Endothelial cell of umbilical vein (primary cell): ENCODE results near the gene TIAM1. TPM values are rescaled to one million over a fixed set of nuclear protein-coding genes. Genes with fewer than 3 reads are reported as not detected.

Source experiments
- BruUV-seq: library from RNA; stranded (reverse); fragments of 400-500 nt; replicated peaks from 2 replicates; lab custom pipeline; 2021; lab: Mats Ljungman, UMichigan
- CTCF ChIA-PET: fragments of 300-600, 350-600 bp; sonication (Branson Sonifier 250); formaldehyde crosslinking; loops from one replicate; lab custom pipeline; 2021; ENCODE audit warnings: antibody characterized with exemption, inconsistent platforms; lab: Charles Lee
- POLR2A ChIA-PET: fragments of 300-600, 350-600 bp; sonication (Branson Sonifier 250); formaldehyde crosslinking; loops from one replicate; lab custom pipeline; 2021; ENCODE audit warnings: antibody characterized with exemption, inconsistent platforms; lab: Charles Lee
- DNase-seq: peaks from one replicate; pipeline ENCODE4 v3.0.0-alpha.2; 2011; ENCODE audit warnings: low read depth, low spot score
- FAIRE-seq: peaks from 2 replicates; lab custom pipeline; 2011; peaks lifted over from hg19 to GRCh38; lab: Jason Lieb, UNC
- H2AFZ ChIP-seq: 2 replicates; pipeline ENCODE4 v1.6.0; 2012; ENCODE audit warnings: low read depth, low read length, control low read depth, inconsistent platforms
- H3K27ac ChIP-seq: 2 replicates; pipeline ENCODE4 v1.5.1; 2011; ENCODE audit warnings: low read depth, mild to moderate bottlenecking, control low read depth, low read length, moderate library complexity; ENCODE audit not compliant: insufficient read depth
- H3K27me3 ChIP-seq, 2 experiments: 2 replicates each; pipeline versions ENCODE4 v1.6.0 to v1.6.1; 2011; ENCODE audit warnings: low read length in 2 of 2, mixed read lengths in 1 of 2; ENCODE audit not compliant: control insufficient read depth in 2 of 2, insufficient read depth in 2 of 2
- H3K36me3 ChIP-seq, 2 experiments: 2 replicates in 1 of 2; 3 replicates in 1 of 2; pipeline ENCODE4 v1.5.1; 2011; ENCODE audit warnings: low read length in 2 of 2, mild to moderate bottlenecking in 1 of 2, moderate library complexity in 1 of 2; ENCODE audit not compliant: control insufficient read depth in 2 of 2, insufficient read depth in 2 of 2; ENCODE audit errors: extremely low read depth in 1 of 2
- H3K4me1 ChIP-seq: 3 replicates; pipeline ENCODE4 v1.5.1; 2011; ENCODE audit warnings: mild to moderate bottlenecking, low read length; ENCODE audit not compliant: control insufficient read depth, insufficient read depth; ENCODE audit errors: extremely low read depth
- H3K4me2 ChIP-seq: 2 replicates; pipeline ENCODE4 v1.6.1; 2011; ENCODE audit warnings: low read length, control low read depth, mixed read lengths; ENCODE audit not compliant: insufficient read depth
- H3K4me3 ChIP-seq, 3 experiments: fragments of 200-600 bp in 1 of 3; sonication (generic), shearing (Covaris generic) in 1 of 3; replicated peaks in 1 of 3; 2 replicates each; pipeline ENCODE4 v1.5.1; 2011 to 2016; ENCODE audit warnings: control low read depth in 3 of 3, low read length in 3 of 3, mild to moderate bottlenecking in 2 of 3, inconsistent platforms in 1 of 3, low read depth in 1 of 3, moderate library complexity in 1 of 3; ENCODE audit not compliant: insufficient read depth in 1 of 3
- H3K79me2 ChIP-seq: 2 replicates; pipeline ENCODE4 v1.6.0; 2012; ENCODE audit warnings: low read length, inconsistent platforms; ENCODE audit not compliant: control insufficient read depth, insufficient read depth
- H3K9ac ChIP-seq: replicated peaks from 2 replicates; pipeline ENCODE3; 2011; ENCODE audit warnings: low read length, control low read depth; ENCODE audit not compliant: insufficient read depth; ENCODE audit errors: extremely low read depth
- H3K9me1 ChIP-seq: replicated peaks from 3 replicates; pipeline ENCODE4 v1.6.0; 2011; ENCODE audit warnings: mild to moderate bottlenecking, low read length; ENCODE audit not compliant: control insufficient read depth, insufficient read depth; ENCODE audit errors: extremely low read depth
- H3K9me3 ChIP-seq: replicated peaks from 2 replicates; pipeline ENCODE4 v1.5.1; 2012; ENCODE audit warnings: low read length, inconsistent platforms; ENCODE audit not compliant: control insufficient read depth, insufficient read depth
- H4K20me1 ChIP-seq: replicated peaks from 2 replicates; pipeline ENCODE3; 2011; ENCODE audit warnings: mild to moderate bottlenecking, low read length; ENCODE audit not compliant: control insufficient read depth, insufficient read depth; ENCODE audit errors: extremely low read depth
- EZH2 ChIP-seq: IDR thresholded peaks from 2 replicates; pipeline ENCODE4 v1.6.1; 2012; ENCODE audit warnings: borderline replicate concordance, low read depth, mild to moderate bottlenecking, moderate library complexity, low read length, inconsistent platforms; ENCODE audit not compliant: severe bottlenecking
- GATA2 ChIP-seq: IDR thresholded peaks from 2 replicates; pipeline ENCODE4 v1.7.0; 2011; ENCODE audit warnings: low read depth, mild to moderate bottlenecking, moderate library complexity, mixed read lengths, low read length; ENCODE audit not compliant: insufficient read length, insufficient read depth
- JUN ChIP-seq: IDR thresholded peaks from 2 replicates; pipeline ENCODE4 v1.6.1; 2011; ENCODE audit warnings: borderline replicate concordance, low read depth; ENCODE audit not compliant: insufficient read length, insufficient read depth
- MYC ChIP-seq: IDR thresholded peaks from one replicate; pipeline ENCODE4 v1.6.1; 2011; ENCODE audit warnings: mild to moderate bottlenecking, low read depth, low read length
- POLR2A ChIP-seq: IDR thresholded peaks from 2 replicates; pipeline ENCODE4 v1.6.1; 2012; ENCODE audit warnings: low read depth, mild to moderate bottlenecking, control low read depth, low read length
- POLR2AphosphoS5 ChIP-seq: IDR thresholded peaks from 2 replicates; pipeline ENCODE4 v1.6.1; 2012; ENCODE audit warnings: low read depth, mild to moderate bottlenecking, control low read depth, low read length, moderate library complexity; ENCODE audit not compliant: insufficient read depth
- dilution Hi-C: fragments of 300-500 bp; cut with MboI; formaldehyde crosslinking; loops from one replicate; pipeline ENCODE4 v1.15.0; 2019; ENCODE audit warnings: low sequenced_read_pairs; ENCODE audit not compliant: extremely low pct_ligation_motif_present
- intact Hi-C: fragments of 100-400 bp; cut with micrococcal nuclease; formaldehyde crosslinking; loops from one replicate; pipeline ENCODE4 v1.10.0; 2022
- polyA plus RNA-seq, 4 experiments: library from polyadenylated mRNA; depleted of rRNA in 3 of 4; stranded (reverse) in 3 of 4; unstranded in 1 of 4; fragments of >200 nt; gene quantifications; 2 replicates each; pipeline versions ENCODE4 v1.2.1 to v1.2.3, GENCODE V29; 2011 to 2012; ENCODE audit warnings: missing spikeins in 1 of 4
- total RNA-seq: library from RNA; stranded (reverse); gene quantifications from 2 replicates; pipeline ENCODE4 v1.2.3, GENCODE V29; 2021
- TF ChIP-seq, protein P1 (sequence below): IDR thresholded peaks from 2 replicates; pipeline ENCODE4 v1.6.1; 2011; ENCODE audit not compliant: insufficient read depth, insufficient read length
- TF ChIP-seq, protein P2 (sequence below), 2 donors: IDR thresholded peaks; 1 replicate in 1 of 2; 2 replicates in 1 of 2; pipeline ENCODE4 v1.5.1; 2011; ENCODE audit warnings: low read length in 2 of 2, mild to moderate bottlenecking in 2 of 2, moderate library complexity in 2 of 2, control low read depth in 1 of 2, inconsistent platforms in 1 of 2, low read depth in 1 of 2; ENCODE audit not compliant: insufficient read depth in 1 of 2; ENCODE audit errors: extremely low read depth in 1 of 2

TIAM1 gene
- total and polyA plus RNA-seq, 2 donors (not counting 3 experiments of a cell fraction or from before 2014, with no cell fraction given) = 0.21 to 0.86 TPM

DNA sequence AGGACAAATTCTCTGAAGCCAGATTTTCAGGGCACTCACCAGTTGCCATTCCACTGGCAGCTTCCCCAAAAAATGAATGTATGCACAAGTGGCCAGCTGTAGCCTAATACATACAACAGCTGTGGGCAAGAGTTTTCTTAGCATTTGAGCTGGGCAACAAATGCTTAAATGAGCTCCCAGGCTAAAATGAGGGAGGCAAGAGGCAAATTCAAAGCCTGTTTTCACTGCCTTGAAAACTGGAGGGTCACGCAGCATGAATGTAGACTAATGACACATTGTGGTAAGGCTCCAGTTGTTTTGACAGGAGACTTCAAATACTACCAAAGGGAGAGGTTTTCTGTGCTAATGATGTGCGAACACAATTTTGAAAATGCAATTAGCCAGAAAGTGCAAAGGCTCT lies 88.2 kb downstream of the TIAM1 start:
- DNase-seq = no peak
- H3K9ac ChIP-seq = no peak overlapping the region

More for the DNA sequence above, 88.2 kb downstream of the TIAM1 start:
- no peak for FAIRE-seq
- H3K79me2 ChIP-seq = no peaks in the 10 kb centered on the region
- ChIA-PET CTCF (no interaction called here), POLR2A (no interaction called here)
- no peaks in the 10 kb centered on the region for H3K9me1 ChIP-seq
- no peak overlapping the region for H2AFZ ChIP-seq
- dilution Hi-C loops (no loop called here), intact Hi-C loops (no loop called here)
- no peaks in the 10 kb centered on the region for H3K27me3 ChIP-seq
- no peak overlapping the region for H3K4me2 ChIP-seq
- no peaks in the 10 kb centered on the region for H4K20me1 ChIP-seq
- H3K36me3 ChIP-seq = no peaks in the 10 kb centered on the region
- H3K4me1 ChIP-seq = no peaks in the 10 kb centered on the region
- no peak overlapping the region for H3K27ac ChIP-seq
- no TSS peak for BruUV-seq
- TF ChIP-seq POLR2AphosphoS5 (no peak), MYC (no peak), JUN (no peak), POLR2A (no peak), EZH2 (no peak), GATA2 (no peak)
- TF ChIP-seq, protein P1, sequence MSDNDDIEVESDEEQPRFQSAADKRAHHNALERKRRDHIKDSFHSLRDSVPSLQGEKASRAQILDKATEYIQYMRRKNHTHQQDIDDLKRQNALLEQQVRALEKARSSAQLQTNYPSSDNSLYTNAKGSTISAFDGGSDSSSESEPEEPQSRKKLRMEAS = no peak
- TF ChIP-seq, protein P2, sequence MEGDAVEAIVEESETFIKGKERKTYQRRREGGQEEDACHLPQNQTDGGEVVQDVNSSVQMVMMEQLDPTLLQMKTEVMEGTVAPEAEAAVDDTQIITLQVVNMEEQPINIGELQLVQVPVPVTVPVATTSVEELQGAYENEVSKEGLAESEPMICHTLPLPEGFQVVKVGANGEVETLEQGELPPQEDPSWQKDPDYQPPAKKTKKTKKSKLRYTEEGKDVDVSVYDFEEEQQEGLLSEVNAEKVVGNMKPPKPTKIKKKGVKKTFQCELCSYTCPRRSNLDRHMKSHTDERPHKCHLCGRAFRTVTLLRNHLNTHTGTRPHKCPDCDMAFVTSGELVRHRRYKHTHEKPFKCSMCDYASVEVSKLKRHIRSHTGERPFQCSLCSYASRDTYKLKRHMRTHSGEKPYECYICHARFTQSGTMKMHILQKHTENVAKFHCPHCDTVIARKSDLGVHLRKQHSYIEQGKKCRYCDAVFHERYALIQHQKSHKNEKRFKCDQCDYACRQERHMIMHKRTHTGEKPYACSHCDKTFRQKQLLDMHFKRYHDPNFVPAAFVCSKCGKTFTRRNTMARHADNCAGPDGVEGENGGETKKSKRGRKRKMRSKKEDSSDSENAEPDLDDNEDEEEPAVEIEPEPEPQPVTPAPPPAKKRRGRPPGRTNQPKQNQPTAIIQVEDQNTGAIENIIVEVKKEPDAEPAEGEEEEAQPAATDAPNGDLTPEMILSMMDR (IDR thresholded peaks at IDR 0.05; ENCODE audit: extremely low read depth in 1 of 2, insufficient read depth in 1 of 2, low read depth in 1 of 2, low read length in 2 of 2) = no peak
- H3K9me3 ChIP-seq = no peaks in the 10 kb centered on the region
- H3K4me3 ChIP-seq = no peak overlapping the region
